BJ (cell line): Measurements from ENCODE around the gene GIPC1. TPM values are rescaled to one million over a fixed set of nuclear protein-coding genes. Genes with fewer than 3 reads are reported as not detected.

ENCODE experiments used
- CTCF ChIA-PET: fragments of 350-600 bp; formaldehyde crosslinking; extraction: SDS; loops from one replicate; lab custom pipeline; 2021; ENCODE audit warnings: antibody characterized with exemption, inconsistent platforms; lab: Yijun Ruan, JAX
- POLR2A ChIA-PET: fragments of 300-600 bp; sonication (Branson Sonifier 250); formaldehyde crosslinking; extraction: SDS; loops from one replicate; lab custom pipeline; 2021; ENCODE audit warnings: antibody characterized with exemption; lab: Charles Lee
- DNase-seq: peaks from one replicate; pipeline ENCODE4 v3.0.0-alpha.2; 2011; ENCODE audit warnings: low read depth
- H3K27me3 ChIP-seq: 2 replicates; pipeline ENCODE4 v1.6.0; 2011; ENCODE audit warnings: low read length; ENCODE audit not compliant: control insufficient read depth, insufficient read depth
- H3K36me3 ChIP-seq: 2 replicates; pipeline ENCODE4 v1.5.1; 2011; ENCODE audit warnings: low read length; ENCODE audit not compliant: control insufficient read depth, insufficient read depth
- H3K4me3 ChIP-seq: 2 replicates; pipeline ENCODE4 v1.5.1; 2011; ENCODE audit warnings: low read depth, mild to moderate bottlenecking, control low read depth, low read length
- CTCF ChIP-seq: IDR thresholded peaks from 2 replicates; pipeline ENCODE4 v1.5.1; 2011; ENCODE audit warnings: low read depth, mild to moderate bottlenecking, control low read depth, inconsistent platforms, low read length, moderate library complexity; ENCODE audit not compliant: insufficient read depth
- polyA plus RNA-seq: library from polyadenylated mRNA; depleted of rRNA; stranded (reverse); fragments of >200 nt; gene quantifications from 2 replicates; pipeline ENCODE4 v1.2.3, GENCODE V29; 2011

GIPC1 gene
- polyA plus RNA-seq, 1 experiment = 119 TPM

- Histone ChIP-seq H3K36me3 (peaks cover 33% of the 10 kb centered on the region), H3K4me3 (no peak overlapping the region), H3K27me3 (no peaks in the 10 kb centered on the region)
- TF ChIP-seq CTCF = no peak
- ChIA-PET CTCF (interaction anchor here (0.8 to 3.6 kb wide), 13 partner anchors 10 to 343 kb away, joined by 3 to 32 read pairs (median 5); partner anchors contain the start of genes ASF1B, DNAJB1 and NDUFB7), POLR2A (no interaction called here)
- no peak for DNase-seq
These were observed 16.5 kb downstream of the GIPC1 start for GRCh38 chr19:14479309-14479974.

DNA sequence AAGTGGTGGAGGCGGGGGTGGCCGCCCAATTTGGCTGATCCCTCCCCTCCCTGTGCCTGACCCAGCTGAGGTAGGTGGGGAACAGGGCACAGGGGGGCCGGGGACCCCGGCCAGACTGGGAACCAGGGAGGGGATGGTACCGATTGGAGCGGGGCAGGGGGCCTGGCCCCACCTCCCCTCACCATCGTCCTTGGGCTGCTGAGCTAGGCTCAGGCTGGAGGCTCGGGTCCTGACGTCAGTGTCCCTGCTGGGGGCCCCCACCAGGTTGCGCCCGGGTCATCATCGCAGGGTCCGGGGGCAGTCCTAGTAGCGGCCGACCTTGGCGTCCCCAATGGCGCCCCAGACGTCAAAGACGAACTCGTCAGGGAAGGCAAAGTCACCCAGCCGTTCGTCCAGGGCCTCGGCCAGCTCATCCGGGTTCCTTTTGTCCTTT is 17.8 kb downstream of the GIPC1 start:
- TF ChIP-seq CTCF = no peak
- no peak for DNase-seq
- no peak overlapping the region for H3K4me3 ChIP-seq
- H3K27me3 ChIP-seq = no peaks in the 10 kb centered on the region; the same call in 1 of the 2 replicates
- peaks cover 32% of the 10 kb centered on the region for H3K36me3 ChIP-seq
- CTCF ChIA-PET = interaction anchor here (0.6 to 3.6 kb wide), 4 partner anchors 12 to 93 kb away, joined by 3 to 32 read pairs (median 10); partner anchors contain the start of gene NDUFB7
- POLR2A ChIA-PET = no interaction called here

DNA sequence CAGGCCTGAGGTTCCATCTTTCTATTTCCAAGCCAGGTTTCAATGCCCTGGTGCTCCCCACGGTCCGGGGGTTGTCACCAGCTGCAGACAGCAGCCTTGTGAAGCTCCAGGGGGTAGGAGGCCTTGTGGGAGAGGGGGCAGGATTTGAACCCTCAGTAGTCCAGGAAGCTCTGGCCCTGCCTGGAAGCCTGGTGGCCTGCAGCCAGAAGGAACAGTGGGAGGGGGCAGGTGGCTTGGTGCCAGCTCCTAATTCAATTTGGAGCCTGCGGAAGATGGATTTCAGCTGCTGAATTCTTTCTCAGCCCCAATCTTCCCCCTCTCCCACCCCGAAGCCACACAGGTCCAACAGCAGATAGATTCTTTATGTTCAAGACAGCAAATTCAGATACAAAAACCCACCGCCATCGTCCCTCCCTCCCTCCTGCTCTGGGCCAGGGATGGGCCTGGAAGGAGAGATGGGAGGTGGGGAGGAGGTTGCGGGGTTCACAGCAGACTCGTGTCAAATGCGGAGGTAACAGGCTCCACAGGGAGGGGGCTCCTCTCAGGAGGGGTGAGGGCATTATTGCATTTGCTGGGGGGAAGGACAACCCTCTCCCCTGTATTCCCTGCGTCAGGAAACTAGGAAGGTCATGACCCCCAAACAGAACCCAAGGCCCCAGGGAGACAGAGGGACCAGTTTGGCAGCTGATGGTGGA is 18.4 kb downstream of the GIPC1 start:
- CTCF ChIA-PET = interaction anchor here (0.6 kb wide), 1 partner anchor 53 kb away, joined by 4 read pairs; no protein-coding TSS in a partner anchor
- Histone ChIP-seq H3K36me3 (peaks cover 32% of the 10 kb centered on the region), H3K4me3 (no peak overlapping the region), H3K27me3 (no peaks in the 10 kb centered on the region; the same call in 1 of the 2 replicates)
- no peak for DNase-seq
- POLR2A ChIA-PET = no interaction called here
- no peak for TF ChIP-seq CTCF

GRCh38 chr19:14476673-14477401 is 19.1 kb downstream of the GIPC1 start:
- TF ChIP-seq CTCF = no peak
- ChIA-PET POLR2A (no interaction called here), CTCF (interaction anchor here (0.6 kb wide), 1 partner anchor 54 kb away, joined by 4 read pairs; no protein-coding TSS in a partner anchor)
- H3K27me3 ChIP-seq = no peaks in the 10 kb centered on the region; the same call in 1 of the 2 replicates
- H3K36me3 ChIP-seq = peaks cover 27% of the 10 kb centered on the region
- no peak overlapping the region for H3K4me3 ChIP-seq
- no peak for DNase-seq

DNA sequence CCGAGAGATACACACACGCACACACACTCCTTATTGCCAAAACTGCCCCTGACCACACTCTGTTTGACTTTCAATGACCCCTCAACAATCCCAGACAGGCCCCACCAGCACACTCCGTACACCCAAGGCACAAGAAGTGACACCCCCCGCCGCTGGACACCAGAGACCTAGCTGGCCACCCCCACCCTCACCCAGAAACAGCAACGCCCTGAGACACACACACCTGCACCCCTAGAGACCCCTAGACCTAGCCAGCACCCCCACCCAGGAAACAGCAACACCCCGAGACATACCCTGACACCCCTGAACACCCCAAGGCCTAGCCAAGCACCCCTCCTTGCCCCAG is 19.6 kb downstream of the GIPC1 start:
- no peak for TF ChIP-seq CTCF
- ChIA-PET CTCF (no interaction called here), POLR2A (no interaction called here)
- Histone ChIP-seq H3K27me3 (no peaks in the 10 kb centered on the region; the same call in 1 of the 2 replicates), H3K36me3 (peaks cover 24% of the 10 kb centered on the region), H3K4me3 (no peak overlapping the region)
- no peak for DNase-seq
